Large intestine (tissue), 3 donors: ENCODE data around the gene MRPL32. TPM values are rescaled to one million over a fixed set of nuclear protein-coding genes. Genes with fewer than 3 reads are reported as not detected.

Source experiments
- DNase-seq, 2 donors: peaks; one replicate each; pipeline versions ENCODE4 v3.0.0 to v3.0.0-alpha.2; 2013
- H3K27ac ChIP-seq: one replicate; pipeline ENCODE4 v1.5.1; 2013; ENCODE audit warnings: low read length
- H3K27me3 ChIP-seq: 2 replicates; pipeline ENCODE4 v1.6.1; 2013; ENCODE audit warnings: low read length; ENCODE audit not compliant: control insufficient read depth, insufficient read depth
- H3K36me3 ChIP-seq: 2 replicates; pipeline ENCODE4 v1.6.1; 2013; ENCODE audit warnings: low read length; ENCODE audit not compliant: control insufficient read depth, insufficient read depth
- H3K4me1 ChIP-seq: one replicate; pipeline ENCODE4 v1.6.1; 2013; ENCODE audit warnings: low read length; ENCODE audit not compliant: control insufficient read depth, insufficient read depth
- H3K4me3 ChIP-seq: one replicate; pipeline ENCODE4 v1.5.1; 2013; ENCODE audit warnings: low read length
- H3K9me3 ChIP-seq: one replicate; pipeline ENCODE4 v1.6.1; 2013; ENCODE audit warnings: mild to moderate bottlenecking, low read depth, low read length, moderate library complexity; ENCODE audit not compliant: control insufficient read depth
- WGBS: methylation state at CpG from one replicate; pipeline ENCODE4 v1.1.5; 2013; ENCODE audit warnings: low lambda C conversion rate; ENCODE audit not compliant: insufficient coverage; 5-methylcytosine and 5-hydroxymethylcytosine counted together
- polyA plus RNA-seq: library from polyadenylated mRNA; unstranded; fragments of 120-200 nt; gene quantifications from one replicate; pipeline ENCODE4 v1.2.1, GENCODE V29; 2013

The MRPL32 gene
- polyA plus RNA-seq, 1 donor, result 52.2 TPM

DNA sequence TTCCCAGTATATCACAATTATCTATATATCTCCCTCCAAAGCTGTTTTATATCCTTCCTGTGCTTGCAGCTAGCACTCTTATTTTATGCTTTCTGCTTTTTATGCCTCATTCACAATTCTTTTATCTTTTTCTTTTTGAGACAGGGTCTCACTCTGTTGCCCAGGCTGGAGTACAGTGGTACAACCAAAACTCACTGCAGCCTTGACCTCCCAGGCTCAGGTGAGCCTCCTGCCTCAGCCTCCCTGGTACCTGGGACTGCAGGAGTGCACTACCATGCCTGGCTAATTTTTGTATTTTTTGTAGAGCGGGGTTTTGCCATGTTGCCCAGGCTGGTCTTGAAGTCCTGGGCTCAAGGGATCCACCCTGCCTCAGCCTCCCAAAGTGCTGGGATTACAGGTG is 26.0 kb upstream of the MRPL32 start:
- H3K4me1 ChIP-seq, result peaks cover 13% of the 10 kb centered on the region
- no peaks in the 10 kb centered on the region for H3K36me3 ChIP-seq
- WGBS, result no CpG with 5 or more reads among the region's 1 CpG
- no peak overlapping the region for H3K27ac ChIP-seq
- H3K4me3 ChIP-seq, result no peak overlapping the region
- no peak for DNase-seq
- H3K27me3 ChIP-seq, result no peaks in the 10 kb centered on the region
- H3K9me3 ChIP-seq, result no peaks in the 10 kb centered on the region

GRCh38 chr7:42907316-42907715 is 24.9 kb upstream of the MRPL32 start:
- peak in 1 of 2 donors; percentile 27 for DNase-seq
- no peaks in the 10 kb centered on the region for H3K27me3 ChIP-seq
- H3K4me3 ChIP-seq, result no peak overlapping the region
- no peaks in the 10 kb centered on the region for H3K36me3 ChIP-seq
- peaks cover 15% of the 10 kb centered on the region for H3K4me1 ChIP-seq
- no peak overlapping the region for H3K27ac ChIP-seq
- H3K9me3 ChIP-seq, result no peaks in the 10 kb centered on the region

GRCh38 chr7:42910306-42910705 is 21.9 kb upstream of the MRPL32 start:
- H3K27ac ChIP-seq, result no peak overlapping the region
- peaks cover 17% of the 10 kb centered on the region for H3K4me1 ChIP-seq
- H3K27me3 ChIP-seq, result no peaks in the 10 kb centered on the region
- H3K9me3 ChIP-seq, result no peaks in the 10 kb centered on the region
- peaks cover under 1% of the 10 kb centered on the region for H3K36me3 ChIP-seq
- DNase-seq, result no peak
- WGBS, result 100% methylated on average over 1 of the region's 2 CpGs
- no peak overlapping the region for H3K4me3 ChIP-seq

DNA sequence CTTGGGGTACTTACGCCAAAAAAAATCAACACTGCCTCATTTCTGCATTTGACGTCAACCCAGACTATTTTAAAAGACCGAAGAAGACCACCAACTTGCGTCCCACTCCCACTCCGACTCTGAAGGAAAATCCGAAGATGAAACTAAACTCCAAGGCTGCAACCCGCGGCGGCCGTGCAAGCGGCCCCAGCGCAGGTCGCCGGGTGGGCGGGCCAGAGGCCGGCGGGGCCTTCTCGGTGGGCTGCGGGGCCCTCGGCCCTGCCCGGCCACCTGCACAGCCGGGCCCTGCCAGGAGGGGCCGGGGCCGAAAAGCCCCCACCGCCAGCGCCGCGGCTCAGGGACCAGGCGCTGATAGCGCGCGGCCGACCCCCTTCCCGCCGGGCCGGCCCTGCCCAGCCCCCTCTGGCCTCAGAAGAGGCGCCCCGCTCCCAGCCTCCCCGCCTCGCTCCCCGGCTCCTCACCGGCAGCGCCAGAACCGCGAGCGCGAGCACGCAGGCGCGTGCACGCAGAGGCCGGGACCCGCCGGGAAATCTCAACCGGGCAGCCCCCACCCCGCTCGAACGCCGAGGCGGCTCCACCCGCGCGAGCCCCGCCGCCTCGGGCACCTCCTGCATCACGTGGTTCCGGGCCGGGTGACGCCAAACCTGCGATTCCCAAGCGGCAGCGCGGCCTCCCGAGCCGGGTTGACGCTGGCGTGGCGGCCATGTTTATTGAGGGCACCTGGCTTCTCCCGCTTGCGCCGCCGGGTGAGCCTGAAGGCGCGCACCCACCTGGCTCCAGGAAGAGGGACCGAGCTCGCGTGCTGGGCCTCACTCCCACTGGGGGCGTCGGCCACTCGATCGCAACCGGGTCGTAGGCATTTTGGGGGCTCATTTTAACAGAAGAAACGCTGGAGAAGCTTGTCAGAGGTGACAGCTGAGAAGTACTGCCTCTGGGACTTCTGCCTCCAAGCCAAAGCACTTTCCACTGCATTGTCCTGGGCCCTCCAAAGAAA is 20.4 kb upstream of the MRPL32 start, which contains the start of gene C7orf25:
C7orf25 (minus strand) TSS at position 617 of the 994 bp plus-strand sequence. CDS start 1,170 bp downstream, outside the sequence.
- WGBS, result no CpG with 5 or more reads among the region's 95 CpGs
- Histone ChIP-seq H3K4me1 (peaks cover 17% of the 10 kb centered on the region), H3K27ac (peak within 1 kb of the TSS; percentile 56), H3K27me3 (no peaks in the 10 kb centered on the region), H3K4me3 (peak within 1 kb of the TSS; percentile 50), H3K9me3 (no peaks in the 10 kb centered on the region), H3K36me3 (peaks cover 11% of the 10 kb centered on the region)
- peak; percentile 95 to 98 for DNase-seq

DNA sequence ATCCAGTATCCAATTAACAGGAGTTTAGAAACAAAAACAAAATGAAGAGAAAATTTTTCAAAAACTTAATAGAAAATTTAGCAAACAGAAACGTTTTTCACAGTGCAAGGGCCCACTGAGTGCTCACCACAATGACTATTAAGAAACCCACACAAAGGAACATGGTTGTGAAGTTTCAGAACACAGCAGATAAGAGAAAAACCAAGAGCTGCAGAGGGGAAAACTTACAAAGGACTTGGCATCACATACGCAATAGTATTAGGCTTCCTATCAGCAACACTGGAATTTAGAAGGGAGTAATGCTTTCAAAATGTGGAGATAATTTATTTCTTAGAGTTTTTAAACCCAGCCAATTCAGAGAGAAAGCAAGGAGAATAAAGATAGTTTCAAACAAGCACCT is 18.6 kb upstream of the MRPL32 start:
- H3K4me1 ChIP-seq, result peaks cover 7% of the 10 kb centered on the region
- H3K36me3 ChIP-seq, result peaks cover 22% of the 10 kb centered on the region
- no peaks in the 10 kb centered on the region for H3K27me3 ChIP-seq
- no peaks in the 10 kb centered on the region for H3K9me3 ChIP-seq
- WGBS, result 88% methylated on average over 1 of the region's 2 CpGs
- H3K27ac ChIP-seq, result no peak overlapping the region
- no peak for DNase-seq
- no peak overlapping the region for H3K4me3 ChIP-seq

GRCh38 chr7:42914009-42914408 is 18.2 kb upstream of the MRPL32 start:
- no peak overlapping the region for H3K27ac ChIP-seq
- H3K4me1 ChIP-seq, result peaks cover 7% of the 10 kb centered on the region
- no CpG with 5 or more reads among the region's 6 CpGs for WGBS
- H3K36me3 ChIP-seq, result peaks cover 24% of the 10 kb centered on the region
- DNase-seq, result no peak
- H3K9me3 ChIP-seq, result no peaks in the 10 kb centered on the region
- no peak overlapping the region for H3K4me3 ChIP-seq
- no peaks in the 10 kb centered on the region for H3K27me3 ChIP-seq

GRCh38 chr7:42914421-42915045 is 17.6 kb upstream of the MRPL32 start:
- DNase-seq, result no peak
- Histone ChIP-seq H3K27me3 (no peaks in the 10 kb centered on the region), H3K4me3 (no peak overlapping the region), H3K36me3 (peaks cover 28% of the 10 kb centered on the region), H3K4me1 (peaks cover 7% of the 10 kb centered on the region), H3K27ac (no peak overlapping the region), H3K9me3 (no peaks in the 10 kb centered on the region)
- 100% methylated on average over 2 of the region's 5 CpGs for WGBS

DNA sequence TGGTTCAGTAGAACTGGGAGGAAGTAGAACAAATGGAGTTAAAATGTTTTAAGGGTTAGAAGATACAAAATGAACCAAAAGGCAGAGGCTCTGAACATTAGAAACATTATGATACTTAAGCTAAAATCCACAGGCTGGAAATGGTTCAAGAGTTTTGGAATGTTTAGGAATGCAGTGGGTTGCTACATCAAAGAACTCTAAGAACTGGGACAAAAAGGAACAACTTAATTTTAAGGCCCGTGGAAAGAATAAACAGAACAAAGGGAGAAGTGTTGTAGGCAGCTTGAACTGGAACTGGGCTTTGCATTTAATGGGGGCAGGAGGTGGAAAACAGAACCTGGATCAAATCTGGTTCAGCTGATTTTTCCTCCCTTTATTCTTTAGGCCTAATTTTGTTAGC is 16.8 kb upstream of the MRPL32 start:
- Histone ChIP-seq H3K27ac (no peak overlapping the region), H3K36me3 (peaks cover 33% of the 10 kb centered on the region), H3K9me3 (no peaks in the 10 kb centered on the region), H3K4me1 (peaks cover 7% of the 10 kb centered on the region), H3K4me3 (no peak overlapping the region), H3K27me3 (no peaks in the 10 kb centered on the region)
- DNase-seq, result no peak
- no CpG with 5 or more reads among the region's 1 CpG for WGBS

- Histone ChIP-seq H3K4me3 (no peak overlapping the region), H3K36me3 (peaks cover 55% of the 10 kb centered on the region), H3K4me1 (no peaks in the 10 kb centered on the region), H3K27ac (no peak overlapping the region), H3K27me3 (no peaks in the 10 kb centered on the region), H3K9me3 (no peaks in the 10 kb centered on the region)
- WGBS, result 97% methylated on average over 3 of the region's 3 CpGs
- DNase-seq, result no peak
Observed at GRCh38 chr7:42922017-42922753, 10.0 kb upstream of the MRPL32 start.

DNA sequence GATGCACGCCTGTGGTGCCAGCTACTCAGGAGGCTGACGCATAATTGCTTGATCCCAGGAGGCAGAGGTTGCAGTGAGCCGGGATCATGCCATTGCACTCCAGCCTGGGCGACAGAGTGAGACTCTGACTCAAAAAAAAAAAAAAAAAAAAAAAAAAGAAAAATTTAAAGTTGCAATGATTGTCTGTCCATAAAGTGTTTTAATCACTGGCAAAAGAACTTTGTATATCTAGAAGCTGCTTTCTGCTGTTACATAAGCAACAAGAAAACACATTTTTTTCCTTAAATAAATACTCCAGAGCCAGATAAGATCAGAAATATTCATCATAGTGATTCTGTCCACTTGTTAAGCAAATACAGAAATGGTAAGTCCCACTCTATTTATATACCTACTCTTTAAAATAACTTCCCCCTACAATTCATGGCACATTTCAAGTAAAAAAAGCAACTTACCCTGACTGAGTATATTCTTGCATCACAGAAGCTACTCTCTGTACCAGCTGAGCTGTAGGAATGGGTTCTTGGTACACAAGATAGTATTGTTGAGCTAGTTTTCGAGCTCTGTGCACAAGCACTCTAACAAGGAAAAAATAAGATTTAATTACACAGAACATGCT is 7.8 kb upstream of the MRPL32 start:
- Histone ChIP-seq H3K27ac (no peak overlapping the region), H3K4me3 (no peak overlapping the region), H3K36me3 (peaks cover 46% of the 10 kb centered on the region), H3K27me3 (no peaks in the 10 kb centered on the region), H3K9me3 (no peaks in the 10 kb centered on the region), H3K4me1 (no peaks in the 10 kb centered on the region)
- no peak for DNase-seq
- no CpG with 5 or more reads among the region's 5 CpGs for WGBS
